DMS 273 treated with DMSO at 0.1 percent for 48 hours (cell line): ENCODE measurements around the gene WFS1.

ENCODE experiments used
- DNase-seq: peaks from one replicate; lab custom pipeline; 2025; lab: John Stamatoyannopoulos, UW

The WFS1 gene

GRCh38 chr4:6300359-6300758 is 30.7 kb downstream of the WFS1 start:
- DNase-seq, result no peak

- DNase-seq, result no peak
Observed at GRCh38 chr4:6301051-6301731, 31.5 kb downstream of the WFS1 start.

DNA sequence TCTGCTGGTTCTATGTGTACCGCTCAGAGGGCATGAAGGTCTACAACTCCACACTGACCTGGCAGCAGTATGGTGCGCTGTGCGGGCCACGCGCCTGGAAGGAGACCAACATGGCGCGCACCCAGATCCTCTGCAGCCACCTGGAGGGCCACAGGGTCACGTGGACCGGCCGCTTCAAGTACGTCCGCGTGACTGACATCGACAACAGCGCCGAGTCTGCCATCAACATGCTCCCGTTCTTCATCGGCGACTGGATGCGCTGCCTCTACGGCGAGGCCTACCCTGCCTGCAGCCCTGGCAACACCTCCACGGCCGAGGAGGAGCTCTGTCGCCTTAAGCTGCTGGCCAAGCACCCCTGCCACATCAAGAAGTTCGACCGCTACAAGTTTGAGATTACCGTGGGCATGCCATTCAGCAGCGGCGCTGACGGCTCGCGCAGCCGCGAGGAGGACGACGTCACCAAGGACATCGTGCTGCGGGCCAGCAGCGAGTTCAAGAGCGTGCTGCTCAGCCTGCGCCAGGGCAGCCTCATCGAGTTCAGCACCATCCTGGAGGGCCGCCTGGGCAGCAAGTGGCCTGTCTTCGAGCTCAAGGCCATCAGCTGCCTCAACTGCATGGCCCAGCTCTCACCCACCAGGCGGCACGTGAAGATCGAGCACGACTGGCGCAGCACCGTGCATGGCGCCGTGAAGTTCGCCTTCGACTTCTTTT is 32.2 kb downstream of the WFS1 start:
- DNase-seq, result no peak

DNA sequence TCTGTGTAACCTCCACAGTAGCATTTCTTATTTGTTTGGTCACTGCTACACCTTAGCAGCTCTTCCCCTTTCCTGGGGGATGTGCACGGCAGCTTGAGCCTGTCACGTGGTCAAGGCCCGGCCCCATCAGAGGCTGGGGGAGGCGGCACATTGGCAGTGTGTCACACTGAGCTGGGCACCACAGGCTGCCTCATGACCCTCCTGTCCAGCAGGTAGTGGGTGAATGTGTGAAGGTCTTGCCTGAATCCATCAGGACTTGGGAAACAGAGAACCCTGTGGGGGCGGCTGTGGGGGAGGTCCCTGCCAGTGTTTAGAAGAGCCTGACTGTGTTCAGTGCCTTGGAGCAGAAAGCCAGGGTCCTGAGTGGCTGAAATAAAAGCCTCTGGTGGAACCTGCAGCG is 33.2 kb downstream of the WFS1 start:
- DNase-seq, result no peak

- no peak for DNase-seq
Observed at GRCh38 chr4:6303943-6304342, 34.3 kb downstream of the WFS1 start.

- DNase-seq, result no peak
Observed at GRCh38 chr4:6306299-6306698, 36.6 kb downstream of the WFS1 start.

DNA sequence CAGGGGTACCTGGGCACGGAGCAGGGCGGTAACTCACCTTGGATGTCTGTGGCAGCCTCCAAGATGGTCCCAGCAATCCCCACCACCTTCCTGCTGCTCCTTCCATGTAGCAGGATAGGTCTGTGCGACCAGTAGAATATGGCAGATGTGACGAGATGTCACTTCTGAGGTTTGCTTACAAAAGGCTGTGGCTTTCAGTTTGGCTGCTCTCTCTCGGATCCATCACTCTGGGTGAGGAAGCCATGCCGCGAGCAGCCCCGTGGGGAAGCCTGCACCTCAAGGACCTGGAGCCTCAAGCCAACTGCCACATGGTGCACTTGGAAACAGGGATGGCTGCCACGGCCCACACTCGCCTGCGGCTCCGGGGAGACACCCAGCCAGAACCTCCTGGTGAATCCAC is 37.6 kb downstream of the WFS1 start:
- DNase-seq, result no peak

GRCh38 chr4:6307891-6308290 is 38.2 kb downstream of the WFS1 start:
- peak; percentile 32 for DNase-seq

DNA sequence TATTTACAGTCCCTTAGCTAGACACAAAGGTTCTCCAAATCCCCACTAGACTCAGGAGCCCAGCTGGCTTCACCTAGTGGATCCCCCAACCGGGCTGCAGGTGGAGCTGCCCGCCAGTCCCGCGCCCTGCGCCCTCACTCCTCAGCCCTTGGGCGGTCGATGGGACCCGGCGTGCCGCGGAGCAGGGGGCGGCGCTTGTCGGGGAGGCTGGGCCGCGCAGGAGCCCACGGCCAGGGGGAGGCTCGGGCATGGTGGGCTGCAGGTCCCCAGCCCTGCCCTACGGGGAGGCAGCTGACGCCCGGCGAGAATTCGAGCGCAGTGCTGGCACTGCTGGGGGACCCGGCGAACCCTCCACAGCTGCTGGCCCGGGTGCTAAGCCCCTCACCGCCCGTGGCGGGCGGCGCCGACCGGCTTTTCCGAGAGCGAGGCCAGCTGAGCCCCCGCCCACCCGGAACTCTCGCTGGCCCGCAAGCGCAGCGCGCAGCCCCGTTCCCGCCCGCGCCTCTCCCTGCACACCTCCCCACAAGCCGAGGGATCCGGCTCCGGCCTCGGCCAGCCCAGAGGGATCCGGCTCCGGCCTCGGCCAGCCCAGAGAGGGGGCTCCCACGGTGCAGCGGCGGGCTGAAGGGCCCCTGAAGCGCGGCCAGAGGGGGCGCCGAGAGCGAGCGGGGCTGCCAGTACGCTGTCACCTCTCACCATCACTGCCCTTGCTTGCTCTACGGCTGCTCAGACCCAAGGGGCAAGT is 39.4 kb downstream of the WFS1 start:
- no peak for DNase-seq

- no peak for DNase-seq
Observed at GRCh38 chr4:6309777-6310176, 40.1 kb downstream of the WFS1 start.

- no peak for DNase-seq
Observed at GRCh38 chr4:6313216-6313615, 43.6 kb downstream of the WFS1 start.

GRCh38 chr4:6316461-6317003 is 46.9 kb downstream of the WFS1 start:
- DNase-seq, result no peak

GRCh38 chr4:6318206-6318605 is 48.6 kb downstream of the WFS1 start:
- no peak for DNase-seq

- no peak for DNase-seq
Observed at GRCh38 chr4:6319530-6320150, 50.0 kb downstream of the WFS1 start.

- DNase-seq, result no peak
Observed at GRCh38 chr4:6320663-6321062, 51.0 kb downstream of the WFS1 start.

DNA sequence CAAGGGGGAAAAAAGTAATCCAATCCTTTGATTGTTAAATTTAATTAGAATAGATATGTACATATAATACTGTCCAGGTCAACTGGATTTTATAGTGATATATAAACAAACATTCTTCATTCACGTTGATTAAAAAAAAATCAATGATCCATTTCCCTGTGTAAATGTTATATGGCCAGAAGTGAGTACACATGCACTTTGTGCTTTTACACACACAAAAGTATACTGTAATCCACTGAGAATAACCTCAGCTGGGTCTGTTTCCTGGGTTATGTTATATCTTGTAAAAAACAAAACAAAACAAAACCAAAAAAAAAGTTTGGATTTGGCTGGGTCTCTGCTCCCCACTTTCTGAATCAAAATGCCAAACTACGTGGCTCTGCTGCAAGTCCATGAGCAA is 51.7 kb downstream of the WFS1 start:
- no peak for DNase-seq

- no peak for DNase-seq
Observed at GRCh38 chr4:6322067-6322760, 52.6 kb downstream of the WFS1 start.

DNA sequence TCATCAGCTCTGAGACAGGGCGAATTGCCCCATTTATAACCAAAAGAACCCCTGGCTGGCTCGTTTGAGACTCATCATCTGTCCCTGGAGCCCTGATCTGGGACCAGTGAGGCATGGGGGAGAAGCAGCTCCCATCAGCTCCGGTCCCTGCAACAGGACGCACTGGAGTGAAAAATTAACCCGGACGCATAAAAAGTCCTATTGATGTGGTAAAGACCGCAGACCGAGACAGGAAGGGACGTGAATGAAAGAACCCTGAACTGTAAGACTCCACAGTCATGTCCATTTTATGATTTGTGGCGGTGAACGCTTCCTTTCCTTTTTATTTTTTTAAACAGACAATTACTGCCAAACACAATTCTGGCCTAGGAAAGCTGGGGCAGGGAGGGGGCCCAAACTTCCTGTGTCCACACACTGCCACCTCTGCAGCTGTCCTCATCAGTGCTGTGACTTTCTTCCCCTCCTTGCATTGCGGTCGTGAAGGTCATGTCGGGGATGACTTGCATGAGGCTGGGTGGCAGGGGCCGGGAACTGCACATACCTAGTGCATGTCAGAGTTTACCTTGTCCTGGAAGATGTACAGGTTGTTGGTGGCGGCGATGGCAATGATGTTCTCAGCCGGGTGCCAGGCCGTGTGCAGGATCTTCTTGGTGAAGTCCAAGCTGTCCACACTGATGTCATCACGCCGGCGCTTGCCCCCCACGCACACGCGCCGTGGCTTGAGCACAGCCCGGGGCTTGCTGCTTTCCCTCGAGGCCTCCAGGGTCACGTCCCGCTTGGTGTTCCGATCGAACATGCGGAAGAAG is 53.3 kb downstream of the WFS1 start:
- DNase-seq, result no peak

- DNase-seq, result no peak
Observed at GRCh38 chr4:6324461-6324998, 54.9 kb downstream of the WFS1 start.

GRCh38 chr4:6324999-6325787 is 55.5 kb downstream of the WFS1 start:
- DNase-seq, result no peak
